SK-N-SH treated with all-trans-retinoic acid at 6 μM for 48 hours (cell line): ENCODE data around the gene KIAA0319L.

Experiments used
- ATAC-seq: fragments of 200-7000 bp; cut with Tn5 transposase; 3 replicates; pipeline ENCODE4 v1.9.1; 2020; ENCODE audit warnings: mild to moderate bottlenecking, moderate library complexity
- ARNTL ChIP-seq: fragments of 450-650 bp; formaldehyde crosslinking; IDR thresholded peaks from 2 replicates; pipeline ENCODE4 v1.5.0; 2020; ENCODE audit warnings: low read depth, mild to moderate bottlenecking, moderate library complexity, borderline replicate concordance
- BACH2 ChIP-seq: fragments of 250-450 bp; sonication (Bioruptor Pico); IDR thresholded peaks from 2 replicates; pipeline ENCODE4 v1.9.0; 2021; ENCODE audit warnings: mild to moderate bottlenecking, borderline replicate concordance
- CREB5 ChIP-seq: fragments of 250-450 bp; sonication (Bioruptor Pico); IDR thresholded peaks from 2 replicates; pipeline ENCODE4 v1.5.1; 2020; ENCODE audit warnings: low read depth, mild to moderate bottlenecking, moderate library complexity
- CSDC2 ChIP-seq: fragments of 250-450 bp; sonication (Bioruptor Pico); IDR thresholded peaks from 2 replicates; pipeline ENCODE4 v1.5.0; 2020; ENCODE audit warnings: mild to moderate bottlenecking, moderate library complexity
- CSRNP3 ChIP-seq: fragments of 250-450 bp; sonication (Bioruptor Pico); IDR thresholded peaks from 2 replicates; pipeline ENCODE4 v1.5.1; 2021; ENCODE audit warnings: mild to moderate bottlenecking, moderate library complexity
- ESRRG ChIP-seq: fragments of 250-450 bp; sonication (Bioruptor Pico); IDR thresholded peaks from 2 replicates; pipeline ENCODE4 v1.6.1; 2021; ENCODE audit warnings: mild to moderate bottlenecking
- ISL1 ChIP-seq: fragments of 250-450 bp; sonication (Bioruptor Pico); IDR thresholded peaks from 2 replicates; pipeline ENCODE4 v2.1.2; 2022; ENCODE audit warnings: mild to moderate bottlenecking, moderate library complexity
- OSR1 ChIP-seq: fragments of 250-450 bp; sonication (Bioruptor Pico); IDR thresholded peaks from 2 replicates; pipeline ENCODE4 v1.8.0; 2022; ENCODE audit warnings: moderate library complexity, mild to moderate bottlenecking, inconsistent platforms
- PATZ1 ChIP-seq: fragments of 250-450 bp; sonication (Bioruptor Pico); IDR thresholded peaks from 2 replicates; pipeline ENCODE4 v1.8.0; 2020; ENCODE audit warnings: mild to moderate bottlenecking, moderate library complexity, borderline replicate concordance
- POU6F1 ChIP-seq: fragments of 250-450 bp; sonication (Bioruptor Pico); IDR thresholded peaks from 2 replicates; pipeline ENCODE4 v1.8.0; 2021; ENCODE audit warnings: low read depth, mild to moderate bottlenecking, moderate library complexity, borderline replicate concordance
- PPARA ChIP-seq: fragments of 250-450 bp; sonication (Bioruptor Pico); IDR thresholded peaks from 2 replicates; pipeline ENCODE4 v1.5.0; 2020; ENCODE audit warnings: mild to moderate bottlenecking, borderline replicate concordance
- RARB ChIP-seq: fragments of 250-450 bp; sonication (Bioruptor Pico); IDR thresholded peaks from 2 replicates; pipeline ENCODE4 v1.8.0; 2021; ENCODE audit warnings: mild to moderate bottlenecking, moderate library complexity
- SNAI2 ChIP-seq: fragments of 250-450 bp; sonication (Bioruptor Pico); IDR thresholded peaks from 2 replicates; pipeline ENCODE4 v1.5.0; 2020; ENCODE audit warnings: mild to moderate bottlenecking, moderate library complexity
- TCF4 ChIP-seq: fragments of 250-450 bp; sonication (Bioruptor Pico); IDR thresholded peaks from 2 replicates; pipeline ENCODE4 v1.8.0; 2021; ENCODE audit warnings: mild to moderate bottlenecking, moderate library complexity, borderline replicate concordance
- TOX ChIP-seq: fragments of 250-450 bp; sonication (Bioruptor Pico); IDR thresholded peaks from 2 replicates; pipeline ENCODE4 v1.8.0; 2021; ENCODE audit warnings: mild to moderate bottlenecking, moderate library complexity, borderline replicate concordance
- TSHZ2 ChIP-seq: fragments of 250-450 bp; sonication (Bioruptor Pico); IDR thresholded peaks from 2 replicates; pipeline ENCODE4 v1.5.0; 2020; ENCODE audit warnings: mild to moderate bottlenecking, moderate library complexity
- ZC3H10 ChIP-seq: fragments of 250-450 bp; sonication (Bioruptor Pico); IDR thresholded peaks from 2 replicates; pipeline ENCODE4 v1.5.1; 2021; ENCODE audit warnings: mild to moderate bottlenecking, moderate library complexity
- ZFP3 ChIP-seq: fragments of 250-450 bp; sonication (Bioruptor Pico); IDR thresholded peaks from 2 replicates; pipeline ENCODE4 v1.5.0; 2020; ENCODE audit warnings: mild to moderate bottlenecking, moderate library complexity
- ZFP30 ChIP-seq: fragments of 450-650 bp; formaldehyde crosslinking; IDR thresholded peaks from 2 replicates; pipeline ENCODE4 v1.5.0; 2022; ENCODE audit warnings: mild to moderate bottlenecking, moderate library complexity
- ZNF70 ChIP-seq: fragments of 450-650 bp; formaldehyde crosslinking; IDR thresholded peaks from 2 replicates; pipeline ENCODE4 v1.5.0; 2020; ENCODE audit warnings: mild to moderate bottlenecking, moderate library complexity
- ZNF8 ChIP-seq: fragments of 450-650 bp; formaldehyde crosslinking; IDR thresholded peaks from 2 replicates; pipeline ENCODE4 v1.5.0; 2020; ENCODE audit warnings: mild to moderate bottlenecking, moderate library complexity

KIAA0319L gene

GRCh38 chr1:35432231-35432630 is 125.0 kb downstream of the KIAA0319L start:
- TF ChIP-seq TSHZ2 (CRISPR knock-in tag), result no peak
- TF ChIP-seq SNAI2 (CRISPR knock-in tag), result no peak
- TF ChIP-seq ZNF70 (CRISPR knock-in tag), result no peak
- TF ChIP-seq POU6F1, result no peak
- TF ChIP-seq ISL1, result no peak
- TF ChIP-seq CREB5 (CRISPR knock-in tag), result no peak
- TF ChIP-seq CSRNP3, result no peak
- no peak for TF ChIP-seq ARNTL (CRISPR knock-in tag)
- TF ChIP-seq ZNF8, result no peak
- no peak for TF ChIP-seq ZFP3 (CRISPR knock-in tag)
- no peak for TF ChIP-seq ZFP30 (CRISPR knock-in tag)
- no peak for TF ChIP-seq TCF4 (CRISPR knock-in tag)
- TF ChIP-seq BACH2 (CRISPR knock-in tag), result no peak
- no peak; the same call in 2 of the 3 replicates for ATAC-seq

GRCh38 chr1:35431173-35431599 is 126.0 kb downstream of the KIAA0319L start:
- TF ChIP-seq ZFP30 (CRISPR knock-in tag), result no peak
- TF ChIP-seq CSDC2 (CRISPR knock-in tag), result no peak
- TF ChIP-seq ZNF70 (CRISPR knock-in tag), result no peak
- TF ChIP-seq CSRNP3, result no peak
- TF ChIP-seq ZC3H10 (CRISPR knock-in tag), result no peak
- TF ChIP-seq ZNF8, result no peak
- ATAC-seq, result no peak

- ATAC-seq, result no peak
- TF ChIP-seq OSR1 (CRISPR knock-in tag) (no peak), CSRNP3 (no peak), RARB (CRISPR knock-in tag) (no peak), ESRRG (CRISPR knock-in tag) (no peak), ZNF70 (CRISPR knock-in tag) (no peak), TOX (CRISPR knock-in tag) (no peak)
Measured at GRCh38 chr1:35430762-35431161, 126.4 kb downstream of the KIAA0319L start.

GRCh38 chr1:35428360-35428759 is 128.8 kb downstream of the KIAA0319L start:
- no peak for ATAC-seq
- TF ChIP-seq SNAI2 (CRISPR knock-in tag), result no peak
- no peak for TF ChIP-seq ESRRG (CRISPR knock-in tag)
- no peak for TF ChIP-seq PATZ1
- TF ChIP-seq RARB (CRISPR knock-in tag), result no peak
- TF ChIP-seq PPARA, result no peak
